ENCODE measurements around the gene DIP2C.

Gene DIP2C

GRCh38 chr10:373015-373414 lies 316.5 kb downstream of the DIP2C start:
- no peak for TF ChIP-seq CTCF (conservative IDR thresholded peaks at IDR 0.05; ENCODE audit: low read depth)
- POLR2A ChIA-PET (ENCODE audit: low non-redundant PET): no interaction called here
- CTCF ChIA-PET: no interaction called here
- 0 out of 2 replicates have a peak overlapping the region, but pooled peaks have one; percentile 7 for H3K27ac ChIP-seq
- no peak for DNase-seq (ENCODE audit: low spot score)

GRCh38 chr10:372566-372965 lies 316.9 kb downstream of the DIP2C start:
- 0 out of 2 replicates have a peak overlapping the region, but pooled peaks have one; percentile 7 for H3K27ac ChIP-seq
- CTCF ChIA-PET: no interaction called here
- DNase-seq (ENCODE audit: low spot score): no peak
- no peak for TF ChIP-seq CTCF (conservative IDR thresholded peaks at IDR 0.05; ENCODE audit: low read depth)
- POLR2A ChIA-PET (ENCODE audit: low non-redundant PET): no interaction called here

GRCh38 chr10:371515-371914 lies 318.0 kb downstream of the DIP2C start:
- no peak for TF ChIP-seq CTCF (conservative IDR thresholded peaks at IDR 0.05; ENCODE audit: low read depth)
- H3K27ac ChIP-seq: no peak overlapping the region
- ChIA-PET CTCF (no interaction called here), POLR2A (ENCODE audit: low non-redundant PET) (no interaction called here)
- DNase-seq (ENCODE audit: low spot score): no peak

- POLR2A ChIA-PET (ENCODE audit: low non-redundant PET): no interaction called here
- no peak for DNase-seq (ENCODE audit: low spot score)
- no peak for TF ChIP-seq CTCF (conservative IDR thresholded peaks at IDR 0.05; ENCODE audit: low read depth)
- CTCF ChIA-PET: no interaction called here
- H3K27ac ChIP-seq: no peak overlapping the region
Measured at GRCh38 chr10:370449-370825, 319.0 kb downstream of the DIP2C start.

GRCh38 chr10:369684-370448 lies 319.6 kb downstream of the DIP2C start:
- H3K27ac ChIP-seq: no peak overlapping the region; the same call in 1 of the 2 replicates
- no peak for DNase-seq (ENCODE audit: low spot score)
- no peak for TF ChIP-seq CTCF (conservative IDR thresholded peaks at IDR 0.05; ENCODE audit: low read depth)
- CTCF ChIA-PET: no interaction called here
- POLR2A ChIA-PET (ENCODE audit: low non-redundant PET): no interaction called here

- CTCF ChIA-PET: no interaction called here
Measured at GRCh38 chr10:369221-369683, 320.2 kb downstream of the DIP2C start.

More at GRCh38 chr10:369221-369683, 320.2 kb downstream of the DIP2C start:
- POLR2A ChIA-PET (ENCODE audit: low non-redundant PET): no interaction called here
- no peak for DNase-seq (ENCODE audit: low spot score)
- TF ChIP-seq CTCF (conservative IDR thresholded peaks at IDR 0.05; ENCODE audit: low read depth): no peak
- no peak overlapping the region; the same call in 1 of the 2 replicates for H3K27ac ChIP-seq
